MM.1S (cell line): ENCODE data around the gene C13orf46.

ENCODE experiments used
- DNase-seq: peaks from one replicate; pipeline ENCODE4 v3.0.0-alpha.2; 2015
- H2AFZ ChIP-seq: fragments of 300-600 bp; sonication (generic); 2 replicates; pipeline ENCODE4 v1.6.0; 2016; ENCODE audit warnings: antibody characterized with exemption, low read length
- H3F3A ChIP-seq: fragments of 300-600 bp; sonication (generic); 2 replicates; pipeline ENCODE4 v1.6.1; 2016; ENCODE audit warnings: mild to moderate bottlenecking, antibody characterized with exemption, low read length, moderate library complexity, mixed read lengths; ENCODE audit not compliant: insufficient read depth
- H3K27ac ChIP-seq: fragments of 300-600 bp; sonication (generic); 2 replicates; pipeline ENCODE4 v1.5.1; 2016; ENCODE audit warnings: mild to moderate bottlenecking, low read length
- H3K27me3 ChIP-seq: fragments of 300-600 bp; sonication (generic); replicated peaks from 2 replicates; pipeline ENCODE4 v1.6.0; 2016; ENCODE audit warnings: low read length; ENCODE audit not compliant: insufficient read depth
- H3K36me3 ChIP-seq: fragments of 300-600 bp; sonication (generic); replicated peaks from 2 replicates; pipeline ENCODE4 v1.6.1; 2016; ENCODE audit warnings: mild to moderate bottlenecking, low read length, mixed read lengths; ENCODE audit not compliant: insufficient read depth
- H3K4me1 ChIP-seq: fragments of 300-600 bp; sonication (generic); 2 replicates; pipeline ENCODE4 v1.6.1; 2016; ENCODE audit warnings: low read length, mixed read lengths
- H3K4me2 ChIP-seq: fragments of 300-600 bp; sonication (generic); 2 replicates; pipeline ENCODE4 v1.6.0; 2016; ENCODE audit warnings: low read depth, low read length
- H3K4me3 ChIP-seq: fragments of 300-600 bp; sonication (generic); 2 replicates; pipeline ENCODE4 v1.5.1; 2016; ENCODE audit warnings: low read length, mixed read lengths
- H3K79me2 ChIP-seq: fragments of 300-600 bp; sonication (generic); 2 replicates; pipeline ENCODE4 v1.6.1; 2016; ENCODE audit warnings: mixed run types, low read length, mixed read lengths
- H3K9ac ChIP-seq: fragments of 300-600 bp; sonication (generic); 2 replicates; pipeline ENCODE4 v1.6.1; 2016; ENCODE audit warnings: low read length, mixed read lengths
- H3K9me2 ChIP-seq: fragments of 300-600 bp; sonication (generic); replicated peaks from 2 replicates; pipeline ENCODE4 v1.6.1; 2016; ENCODE audit warnings: mild to moderate bottlenecking, low read length, mixed read lengths; ENCODE audit not compliant: insufficient read depth
- H3K9me3 ChIP-seq: fragments of 300-600 bp; sonication (generic); replicated peaks from 2 replicates; pipeline ENCODE4 v1.6.1; 2016; ENCODE audit warnings: mild to moderate bottlenecking, low read length, mixed read lengths; ENCODE audit not compliant: insufficient read depth
- H4K20me1 ChIP-seq: fragments of 300-600 bp; sonication (generic); 2 replicates; pipeline ENCODE4 v1.6.1; 2016; ENCODE audit warnings: mild to moderate bottlenecking, low read length, moderate library complexity, mixed read lengths; ENCODE audit not compliant: insufficient read depth
- EZH2 ChIP-seq: fragments of 300-600 bp; sonication (generic); optimal IDR thresholded peaks from 2 replicates; pipeline ENCODE3; 2017; ENCODE audit warnings: low read depth, mild to moderate bottlenecking, antibody characterized with exemption, low read length, mixed read lengths
- EZH2phosphoT487 ChIP-seq: fragments of 300-600 bp; sonication (generic); IDR thresholded peaks from 2 replicates; pipeline ENCODE4 v1.6.1; 2018; ENCODE audit warnings: antibody characterized with exemption, low read length
- TF ChIP-seq, protein P1 (sequence below): fragments of 300-600 bp; sonication (generic); IDR thresholded peaks from 2 replicates; pipeline ENCODE4 v1.5.1; 2016; ENCODE audit warnings: antibody characterized with exemption, low read length, mixed read lengths

The C13orf46 gene

DNA sequence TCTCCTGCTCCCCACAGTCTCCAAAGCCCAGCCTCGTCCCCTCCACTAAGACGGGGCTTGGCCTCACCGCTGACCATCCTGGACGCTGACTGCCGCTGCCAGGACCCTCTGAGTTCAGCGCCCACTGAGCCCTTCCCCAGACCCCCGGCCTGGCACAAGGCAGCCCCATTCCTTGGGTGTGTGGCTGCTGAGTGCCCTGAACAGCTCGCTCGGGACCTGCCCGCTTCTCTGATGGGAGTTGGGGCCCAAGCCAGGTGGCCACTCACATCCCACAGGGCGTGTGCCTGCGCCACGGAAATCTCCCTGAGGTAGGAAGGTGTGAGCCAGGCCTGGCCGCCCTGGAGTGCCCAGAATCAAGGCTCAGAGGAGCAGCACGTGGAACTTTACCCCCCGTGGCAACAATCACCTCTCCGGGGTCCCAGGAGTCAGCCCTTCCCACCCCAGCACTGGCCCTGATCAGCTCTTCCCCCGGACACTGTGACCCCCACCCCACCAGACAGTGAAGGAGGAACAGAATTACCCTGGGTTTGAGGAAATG, 20.8 kb downstream of the C13orf46 start:
- no peak overlapping the region for H3K4me3 ChIP-seq
- no peaks in the 10 kb centered on the region for H3K36me3 ChIP-seq
- H3K27ac ChIP-seq = no peak overlapping the region
- TF ChIP-seq, protein P1, sequence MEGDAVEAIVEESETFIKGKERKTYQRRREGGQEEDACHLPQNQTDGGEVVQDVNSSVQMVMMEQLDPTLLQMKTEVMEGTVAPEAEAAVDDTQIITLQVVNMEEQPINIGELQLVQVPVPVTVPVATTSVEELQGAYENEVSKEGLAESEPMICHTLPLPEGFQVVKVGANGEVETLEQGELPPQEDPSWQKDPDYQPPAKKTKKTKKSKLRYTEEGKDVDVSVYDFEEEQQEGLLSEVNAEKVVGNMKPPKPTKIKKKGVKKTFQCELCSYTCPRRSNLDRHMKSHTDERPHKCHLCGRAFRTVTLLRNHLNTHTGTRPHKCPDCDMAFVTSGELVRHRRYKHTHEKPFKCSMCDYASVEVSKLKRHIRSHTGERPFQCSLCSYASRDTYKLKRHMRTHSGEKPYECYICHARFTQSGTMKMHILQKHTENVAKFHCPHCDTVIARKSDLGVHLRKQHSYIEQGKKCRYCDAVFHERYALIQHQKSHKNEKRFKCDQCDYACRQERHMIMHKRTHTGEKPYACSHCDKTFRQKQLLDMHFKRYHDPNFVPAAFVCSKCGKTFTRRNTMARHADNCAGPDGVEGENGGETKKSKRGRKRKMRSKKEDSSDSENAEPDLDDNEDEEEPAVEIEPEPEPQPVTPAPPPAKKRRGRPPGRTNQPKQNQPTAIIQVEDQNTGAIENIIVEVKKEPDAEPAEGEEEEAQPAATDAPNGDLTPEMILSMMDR = no peak
- TF ChIP-seq EZH2 (no peak), EZH2phosphoT487 (no peak)
- H3K9me2 ChIP-seq = no peaks in the 10 kb centered on the region
- no peak for DNase-seq
- no peak overlapping the region for H3K9ac ChIP-seq
- H3K4me1 ChIP-seq = no peaks in the 10 kb centered on the region
- H4K20me1 ChIP-seq = no peaks in the 10 kb centered on the region
- H3K4me2 ChIP-seq = no peak overlapping the region
- no peaks in the 10 kb centered on the region for H3F3A ChIP-seq
- H3K9me3 ChIP-seq = no peaks in the 10 kb centered on the region
- no peak overlapping the region for H2AFZ ChIP-seq
- H3K27me3 ChIP-seq = no peaks in the 10 kb centered on the region
- no peaks in the 10 kb centered on the region for H3K79me2 ChIP-seq

DNA sequence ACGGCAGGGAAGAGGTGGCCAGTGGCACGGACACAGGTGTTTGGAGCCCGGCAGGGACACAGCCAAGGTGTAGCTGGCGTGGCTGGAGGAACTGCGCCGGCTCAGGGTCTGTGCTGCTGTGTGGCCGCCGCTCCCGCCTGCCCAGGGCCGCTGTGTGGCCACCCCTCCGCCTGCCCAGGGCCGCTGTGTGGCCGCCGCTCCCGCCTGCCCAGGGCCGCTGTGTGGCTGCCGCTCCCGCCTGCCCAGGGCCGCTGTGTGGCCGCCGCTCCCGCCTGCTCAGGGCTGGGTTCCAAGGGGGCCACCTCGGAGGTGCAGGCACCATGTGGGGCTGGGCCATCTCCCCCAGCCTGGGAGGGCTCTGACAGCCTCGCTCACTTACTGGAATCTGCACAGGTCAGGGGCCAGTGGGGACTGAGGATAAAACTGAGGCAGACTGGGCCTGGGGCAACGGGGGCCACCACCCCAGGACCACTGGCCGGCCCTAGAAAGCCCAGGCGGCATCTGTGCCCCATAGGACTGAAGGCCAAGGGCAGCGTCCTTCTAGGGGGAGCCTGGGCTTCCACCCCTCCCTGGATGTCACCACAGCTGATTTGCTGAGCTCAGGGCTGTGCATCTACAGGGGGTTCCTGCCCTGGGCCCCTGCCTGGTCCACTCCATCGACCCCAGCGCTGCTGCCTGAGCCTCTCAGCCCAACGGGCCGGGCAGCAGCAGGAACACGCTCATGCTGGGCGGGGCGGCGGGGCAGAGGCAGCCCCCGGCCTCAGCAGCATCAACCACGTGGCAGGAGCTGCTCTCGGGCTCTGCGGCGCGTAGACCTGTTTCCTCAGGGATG, 21.5 kb downstream of the C13orf46 start:
- H3K9me2 ChIP-seq = no peaks in the 10 kb centered on the region
- TF ChIP-seq, protein P1 = no peak
- TF ChIP-seq EZH2 = no peak
- TF ChIP-seq EZH2phosphoT487 = no peak

DNA sequence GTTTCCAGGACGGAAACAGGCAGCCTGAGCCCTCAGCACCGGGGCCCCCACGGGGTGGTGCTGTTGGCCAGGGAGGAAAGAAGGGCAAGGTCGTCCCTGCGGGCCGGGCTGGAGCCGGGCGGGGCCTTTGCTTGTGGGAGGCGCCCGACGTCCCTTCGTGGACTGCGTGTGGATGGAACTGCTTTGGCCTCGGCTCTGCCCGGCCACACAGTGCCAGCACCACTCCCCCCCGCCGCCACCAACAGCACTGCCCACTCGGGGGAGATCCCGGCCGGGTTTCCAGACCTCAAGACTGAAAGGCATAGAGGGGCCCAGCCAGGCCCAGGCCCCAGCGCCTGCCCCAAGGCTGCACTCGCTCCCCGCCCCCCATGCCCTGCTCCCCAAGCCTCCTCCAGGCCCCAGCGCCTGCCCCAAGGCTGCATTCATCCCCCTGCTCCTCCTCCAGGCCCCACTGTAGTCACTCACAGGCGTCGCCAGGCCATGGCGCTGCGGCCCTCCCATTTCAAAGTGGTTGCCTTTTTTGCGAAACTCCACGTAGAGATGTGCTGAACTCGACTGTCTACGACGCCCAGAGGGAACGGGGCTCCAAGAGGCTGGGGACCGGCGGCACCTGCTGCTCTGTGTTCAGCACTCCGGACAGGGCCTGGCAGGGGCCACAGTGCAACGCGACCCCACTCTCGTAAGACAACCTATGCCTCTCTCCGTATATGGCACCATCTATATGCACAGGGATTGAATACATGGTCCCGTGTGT, 22.5 kb downstream of the C13orf46 start:
- no peak for DNase-seq
- H3K4me2 ChIP-seq = no peak overlapping the region

More for the DNA sequence above, 21.5 kb downstream of the C13orf46 start:
- H3K36me3 ChIP-seq = no peaks in the 10 kb centered on the region
- no peak overlapping the region for H3K4me2 ChIP-seq
- H3K27ac ChIP-seq = no peak overlapping the region
- H3K9me3 ChIP-seq = no peaks in the 10 kb centered on the region
- H4K20me1 ChIP-seq = no peaks in the 10 kb centered on the region
- no peak for DNase-seq
- H3K79me2 ChIP-seq = no peaks in the 10 kb centered on the region
- no peaks in the 10 kb centered on the region for H3F3A ChIP-seq
- H2AFZ ChIP-seq = no peak overlapping the region
- no peaks in the 10 kb centered on the region for H3K4me1 ChIP-seq
- H3K4me3 ChIP-seq = no peak overlapping the region
- no peak overlapping the region for H3K9ac ChIP-seq
- no peaks in the 10 kb centered on the region for H3K27me3 ChIP-seq

More for the DNA sequence above, 22.5 kb downstream of the C13orf46 start:
- Histone ChIP-seq H2AFZ (no peak overlapping the region), H4K20me1 (no peaks in the 10 kb centered on the region), H3K27ac (no peak overlapping the region), H3K4me1 (no peaks in the 10 kb centered on the region), H3K79me2 (no peaks in the 10 kb centered on the region), H3F3A (no peaks in the 10 kb centered on the region), H3K36me3 (no peaks in the 10 kb centered on the region), H3K27me3 (no peaks in the 10 kb centered on the region), H3K9ac (no peak overlapping the region), H3K9me3 (no peaks in the 10 kb centered on the region), H3K4me3 (no peak overlapping the region), H3K9me2 (no peaks in the 10 kb centered on the region)
- TF ChIP-seq EZH2 = no peak
- TF ChIP-seq EZH2phosphoT487 = no peak
- TF ChIP-seq, protein P1 = no peak
